ENCODE measurements around the gene DOC2B. TPM values are rescaled to one million over a fixed set of nuclear protein-coding genes. Genes with fewer than 3 reads are reported as not detected.
A peak's percentile ranks its signal among the peaks of the same experiment; 100 is the strongest.

The DOC2B gene
- total RNA-seq, 1 experiment from 2014 or later: not detected

GRCh38 chr17:182050-182751 lies 751 bp upstream of the DOC2B start:
- intact Hi-C loops (cut with micrococcal nuclease; ENCODE audit: unreplicated experiment): no loop called here
- TF ChIP-seq, protein P1, sequence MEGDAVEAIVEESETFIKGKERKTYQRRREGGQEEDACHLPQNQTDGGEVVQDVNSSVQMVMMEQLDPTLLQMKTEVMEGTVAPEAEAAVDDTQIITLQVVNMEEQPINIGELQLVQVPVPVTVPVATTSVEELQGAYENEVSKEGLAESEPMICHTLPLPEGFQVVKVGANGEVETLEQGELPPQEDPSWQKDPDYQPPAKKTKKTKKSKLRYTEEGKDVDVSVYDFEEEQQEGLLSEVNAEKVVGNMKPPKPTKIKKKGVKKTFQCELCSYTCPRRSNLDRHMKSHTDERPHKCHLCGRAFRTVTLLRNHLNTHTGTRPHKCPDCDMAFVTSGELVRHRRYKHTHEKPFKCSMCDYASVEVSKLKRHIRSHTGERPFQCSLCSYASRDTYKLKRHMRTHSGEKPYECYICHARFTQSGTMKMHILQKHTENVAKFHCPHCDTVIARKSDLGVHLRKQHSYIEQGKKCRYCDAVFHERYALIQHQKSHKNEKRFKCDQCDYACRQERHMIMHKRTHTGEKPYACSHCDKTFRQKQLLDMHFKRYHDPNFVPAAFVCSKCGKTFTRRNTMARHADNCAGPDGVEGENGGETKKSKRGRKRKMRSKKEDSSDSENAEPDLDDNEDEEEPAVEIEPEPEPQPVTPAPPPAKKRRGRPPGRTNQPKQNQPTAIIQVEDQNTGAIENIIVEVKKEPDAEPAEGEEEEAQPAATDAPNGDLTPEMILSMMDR (IDR thresholded peaks at IDR 0.05; ENCODE audit: insufficient read depth in 1 of 2, low read depth in 1 of 2, low read length in 1 of 2, severe bottlenecking in 1 of 2, unreplicated experiment in 1 of 2): no peak
- Mint-ChIP-seq H3K4me1 (ENCODE audit: low read depth, unreplicated experiment) (no peaks in the 10 kb centered on the region), H3K27ac (ENCODE audit: unreplicated experiment) (no peak overlapping the region), H3K9me3 (ENCODE audit: unreplicated experiment) (no peaks in the 10 kb centered on the region), H3K4me3 (ENCODE audit: unreplicated experiment) (peak overlapping the region; percentile 56), H3K27me3 (ENCODE audit: insufficient read depth, unreplicated experiment) (peaks cover 35% of the 10 kb centered on the region), H3K36me3 (ENCODE audit: insufficient read depth, unreplicated experiment) (no peaks in the 10 kb centered on the region)
- peaks cover 1% of the 10 kb centered on the region for H3K27me3 ChIP-seq (replicated peaks; ENCODE audit: control insufficient read depth, insufficient read depth, low read length)
- ChIA-PET POLR2A (no interaction called here), CTCF (no interaction called here)
- no peak for DNase-seq
- no TSS peak for BruUV-seq (replicated peaks)
- no peak overlapping the region; the same call in 1 of the 2 replicates for H3K4me3 ChIP-seq (ENCODE audit: low read depth, low read length)
- no peaks in the 10 kb centered on the region for H3K9me3 ChIP-seq
- no peaks in the 10 kb centered on the region for H3K36me3 ChIP-seq (ENCODE audit: control insufficient read depth, insufficient read depth, low read length)
- peaks cover 4% of the 10 kb centered on the region; the same call in 1 of the 2 replicates for H3K4me1 ChIP-seq

GRCh38 chr17:180381-181244 lies 837 bp downstream of the DOC2B start:
- Histone ChIP-seq H3K4me1 (peaks cover 4% of the 10 kb centered on the region; the same call in 1 of the 2 replicates), H3K27me3 (replicated peaks; ENCODE audit: control insufficient read depth, insufficient read depth, low read length) (peaks cover 1% of the 10 kb centered on the region), H3K4me3 (ENCODE audit: low read depth, low read length) (peak overlapping the region; percentile 30), H3K9me3 (no peaks in the 10 kb centered on the region), H3K36me3 (ENCODE audit: control insufficient read depth, insufficient read depth, low read length) (no peaks in the 10 kb centered on the region)
- intact Hi-C loops (cut with micrococcal nuclease; ENCODE audit: unreplicated experiment): no loop called here
- TF ChIP-seq, protein P1 (IDR thresholded peaks at IDR 0.05; ENCODE audit: insufficient read depth in 1 of 2, low read depth in 1 of 2, low read length in 1 of 2, severe bottlenecking in 1 of 2, unreplicated experiment in 1 of 2): no peak
- BruUV-seq (replicated peaks): no TSS peak
- ChIA-PET CTCF (interaction anchor here (0.6 kb wide), 1 partner anchor 799 kb away, joined by 4 read pairs; no protein-coding TSS in a partner anchor), POLR2A (interaction anchor here (0.6 kb wide), 1 partner anchor 46 kb away, joined by 3 read pairs; no protein-coding TSS in a partner anchor)
- Mint-ChIP-seq H3K4me1 (ENCODE audit: low read depth, unreplicated experiment) (no peaks in the 10 kb centered on the region), H3K9me3 (ENCODE audit: unreplicated experiment) (no peaks in the 10 kb centered on the region), H3K27me3 (ENCODE audit: insufficient read depth, unreplicated experiment) (peaks cover 28% of the 10 kb centered on the region), H3K27ac (ENCODE audit: unreplicated experiment) (no peak overlapping the region), H3K4me3 (ENCODE audit: unreplicated experiment) (no peak overlapping the region), H3K36me3 (ENCODE audit: insufficient read depth, unreplicated experiment) (no peaks in the 10 kb centered on the region)
- DNase-seq: peak in 1 of 2 experiments; percentile 32

DNA sequence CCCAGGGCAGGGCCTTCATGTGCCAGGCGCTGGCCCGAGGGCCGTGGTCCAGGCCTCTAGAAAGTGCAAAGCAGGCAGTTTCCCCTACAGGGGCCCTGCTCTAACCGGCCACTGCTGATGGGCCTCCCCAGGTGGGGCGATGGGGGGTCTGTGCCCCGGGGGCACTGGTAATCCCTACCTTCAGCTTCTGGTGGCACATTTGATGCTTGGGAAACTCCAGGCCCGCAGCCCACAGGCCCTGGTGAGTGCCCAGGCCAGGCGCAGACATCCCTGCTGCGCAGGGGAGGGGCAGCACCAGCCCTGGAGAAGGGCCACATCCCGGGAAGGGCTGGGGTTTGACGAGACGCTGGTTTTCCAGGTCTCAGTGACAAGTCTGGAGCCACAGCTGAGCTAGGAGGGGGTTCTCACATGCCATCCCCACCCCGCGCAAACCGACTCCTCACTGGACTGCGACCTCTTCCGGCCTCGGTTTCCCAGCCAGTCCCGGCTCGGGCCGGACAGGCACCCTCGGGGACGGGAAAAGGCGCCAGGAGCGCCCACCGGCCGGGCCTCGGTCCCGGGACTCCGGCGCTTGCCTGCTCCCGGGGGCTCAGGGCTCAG lies 1.6 kb downstream of the DOC2B start:
- TF ChIP-seq, protein P1 (IDR thresholded peaks at IDR 0.05; ENCODE audit: insufficient read depth in 1 of 2, low read depth in 1 of 2, low read length in 1 of 2, severe bottlenecking in 1 of 2, unreplicated experiment in 1 of 2): no peak
- no peaks in the 10 kb centered on the region for H3K36me3 Mint-ChIP-seq (ENCODE audit: insufficient read depth, unreplicated experiment)
- intact Hi-C loops (cut with micrococcal nuclease; ENCODE audit: unreplicated experiment): no loop called here
- peak overlapping the region; percentile 44 for H3K4me3 Mint-ChIP-seq (ENCODE audit: unreplicated experiment)
- H3K4me1 Mint-ChIP-seq (ENCODE audit: low read depth, unreplicated experiment): no peaks in the 10 kb centered on the region
- H3K27me3 Mint-ChIP-seq (ENCODE audit: insufficient read depth, unreplicated experiment): peaks cover 23% of the 10 kb centered on the region
- Histone ChIP-seq H3K9me3 (no peaks in the 10 kb centered on the region), H3K4me1 (peaks cover 4% of the 10 kb centered on the region; the same call in 1 of the 2 replicates), H3K4me3 (ENCODE audit: low read depth, low read length) (no peak overlapping the region; the same call in 1 of the 2 replicates), H3K36me3 (ENCODE audit: control insufficient read depth, insufficient read depth, low read length) (no peaks in the 10 kb centered on the region), H3K27me3 (replicated peaks; ENCODE audit: control insufficient read depth, insufficient read depth, low read length) (peaks cover 1% of the 10 kb centered on the region)
- no TSS peak for BruUV-seq (replicated peaks)
- ChIA-PET CTCF (interaction anchor here (0.6 kb wide), 1 partner anchor 799 kb away, joined by 4 read pairs; no protein-coding TSS in a partner anchor), POLR2A (interaction anchor here (0.6 kb wide), 1 partner anchor 46 kb away, joined by 3 read pairs; no protein-coding TSS in a partner anchor)
- H3K9me3 Mint-ChIP-seq (ENCODE audit: unreplicated experiment): no peaks in the 10 kb centered on the region
- no peak overlapping the region for H3K27ac Mint-ChIP-seq (ENCODE audit: unreplicated experiment)
- no peak for DNase-seq

All from Caco-2 (cell line).